H1 (cell line): ENCODE results near the gene TTK. TPM values are rescaled to one million over a fixed set of nuclear protein-coding genes. Genes with fewer than 3 reads are reported as not detected.

Experiments used
- CHD7 ChIP-seq: fragments of 300-600 bp; sonication (generic); IDR thresholded peaks from 2 replicates; pipeline ENCODE4 v1.7.1; 2012; ENCODE audit warnings: low read length, moderate library complexity, mild to moderate bottlenecking, inconsistent platforms; ENCODE audit not compliant: insufficient replicate concordance
- CTBP2 ChIP-seq: IDR thresholded peaks from 2 replicates; pipeline ENCODE4 v1.7.0; 2011; ENCODE audit warnings: borderline replicate concordance, mild to moderate bottlenecking, moderate library complexity, mixed read lengths, low read length; ENCODE audit not compliant: insufficient read depth, insufficient read length
- CTCF ChIP-seq, 3 experiments: IDR thresholded peaks; 1 replicate in 2 of 3; 2 replicates in 1 of 3; pipeline versions ENCODE4 v1.5.1 to v1.6.1; 2011; ENCODE audit warnings: low read length in 3 of 3, mild to moderate bottlenecking in 3 of 3, inconsistent platforms in 2 of 3, low read depth in 1 of 3, moderate library complexity in 1 of 3; ENCODE audit not compliant: insufficient read depth in 1 of 3; ENCODE audit errors: control extremely low read depth in 1 of 3
- GTF2F1 ChIP-seq: IDR thresholded peaks from 2 replicates; pipeline ENCODE4 v1.6.1; 2012; ENCODE audit warnings: low read depth, low read length, improper control_type of control experiment, borderline replicate concordance
- POLR2AphosphoS5 ChIP-seq: IDR thresholded peaks from 2 replicates; pipeline ENCODE4 v1.6.1; 2011; ENCODE audit warnings: low read depth, low read length
- SIN3A ChIP-seq, 2 experiments: IDR thresholded peaks in 1 of 2; conservative IDR thresholded peaks in 1 of 2; 2 replicates each; pipeline ENCODE4 v1.6.1; 2011 to 2012; ENCODE audit warnings: low read length in 2 of 2, improper control_type of control experiment in 1 of 2, low read depth in 1 of 2, mild to moderate bottlenecking in 1 of 2
- SIRT6 ChIP-seq: IDR thresholded peaks from one replicate; pipeline ENCODE4 v1.7.1; 2012; ENCODE audit warnings: low read length, inconsistent platforms
- ZNF274 ChIP-seq: IDR thresholded peaks from 2 replicates; pipeline ENCODE4 v1.7.0; 2012; ENCODE audit warnings: low read length, borderline replicate concordance; ENCODE audit errors: extremely low read depth
- polyA plus RNA-seq, 7 experiments: library from polyadenylated mRNA; depleted of rRNA in 3 of 7; stranded (reverse) in 5 of 7; unstranded in 2 of 7; fragments of >200 nt in 5 of 7; fragments of 200-250 nt in 2 of 7; gene quantifications; 1 replicate in 5 of 7; 2 replicates in 1 of 7; 4 replicates in 1 of 7; pipeline versions ENCODE4 v1.2.1 to v1.2.3, GENCODE V29; 2011 to 2013; ENCODE audit warnings: missing spikeins in 2 of 7, mixed read lengths in 2 of 7
- total RNA-seq: library from RNA; stranded (reverse); fragmentation: NEBNext Ultra II Directional; extraction: Animal tissue kit (Norgen Biotek cat#: 25700); gene quantifications from 2 replicates; pipeline ENCODE4 v1.2.1, GENCODE V29; 2021

TTK gene
- total and polyA plus RNA-seq, 2 of the 8 experiments (the other 6 are each of a cell fraction or from before 2014, with no cell fraction given), result 11.9 to 63.2 TPM

GRCh38 chr6:80015839-80016435, 11.5 kb downstream of the TTK start (continued):
- TF ChIP-seq CHD7 (no peak), SIRT6 (no peak), CTBP2 (no peak), ZNF274 (no peak), GTF2F1 (no peak), POLR2AphosphoS5 (no peak), CTCF (IDR thresholded peaks at IDR 0.05; ENCODE audit: control extremely low read depth in 1 of 3, insufficient read depth in 1 of 3, low read depth in 1 of 3, low read length in 3 of 3) (no peak), SIN3A (conservative IDR thresholded peaks at IDR 0.05 in 1 of 2, IDR thresholded peaks at IDR 0.05 in 1 of 2; ENCODE audit: low read depth in 1 of 2, low read length in 2 of 2) (no peak)
